ENCODE data around the gene EIF5. TPM values are rescaled to one million over a fixed set of nuclear protein-coding genes. Genes with fewer than 3 reads are reported as not detected.

The EIF5 gene
- polyA plus RNA-seq, 3 donors, result 162 to 191 (median 163) TPM

- Mint-ChIP-seq H3K27ac (peak overlapping the region in 1 of 7 donors; percentile 61), H3K27me3 (ENCODE audit: low read depth in 3 of 3) (no peaks in the 10 kb centered on the region), H3K4me1 (peaks cover 57% of the 10 kb centered on the region), H3K9me3 (no peaks in the 10 kb centered on the region), H3K4me3 (no peak overlapping the region), H3K36me3 (peaks cover 0 to 3% of the 10 kb centered on the region in 2 donors)
- Histone ChIP-seq H3K36me3 (replicated peaks in 1 of 2; ENCODE audit: control insufficient read depth in 1 of 2, insufficient read depth in 2 of 2, low read length in 2 of 2) (no peaks in the 10 kb centered on the region), H3K9me3 (replicated peaks in 1 of 2; ENCODE audit: control insufficient read depth in 1 of 2, insufficient read depth in 1 of 2, low read length in 2 of 2) (no peaks in the 10 kb centered on the region), H3K27me3 (ENCODE audit: control insufficient read depth in 2 of 2, insufficient read depth in 2 of 2, low read length in 2 of 2) (no peaks in the 10 kb centered on the region), H3K9ac (ENCODE audit: insufficient read depth, low read length, poor library complexity, severe bottlenecking) (no peak overlapping the region), H3K4me2 (replicated peaks; ENCODE audit: extremely low read depth, low read length, poor library complexity, severe bottlenecking) (no peak overlapping the region), H3K79me2 (ENCODE audit: insufficient read depth, low read length) (peaks cover 100% of the 10 kb centered on the region), H3K27ac (ENCODE audit: low read depth in 1 of 2, low read length in 2 of 2) (no peak overlapping the region), H2AFZ (ENCODE audit: insufficient read depth, low read depth, low read length, poor library complexity, severe bottlenecking) (no peak overlapping the region), H4K20me1 (ENCODE audit: insufficient read depth, low read length) (peaks cover 100% of the 10 kb centered on the region), H3K4me3 (replicated peaks in 1 of 3; ENCODE audit: low read depth in 2 of 3, low read length in 3 of 3) (no peak overlapping the region), H3K4me1 (ENCODE audit: control insufficient read depth in 1 of 2, insufficient read depth in 2 of 2, low read length in 2 of 2) (peaks cover 41 to 80% of the 10 kb centered on the region in 2 donors)
- intact Hi-C loops (cut with micrococcal nuclease), result no loop called here
- no peak for TF ChIP-seq CTCF (IDR thresholded peaks at IDR 0.05)
- no peak for DNase-seq
- WGBS (ENCODE audit: insufficient coverage), result 84% methylated on average over 3 of the region's 6 CpGs
These were observed 59.0 kb downstream of the EIF5 start for GRCh38 chr14:103393070-103393469.

GRCh38 chr14:103393676-103394626 is 59.9 kb downstream of the EIF5 start:
- peaks cover 100% of the 10 kb centered on the region for H4K20me1 ChIP-seq (ENCODE audit: insufficient read depth, low read length)
- H3K27me3 ChIP-seq (ENCODE audit: control insufficient read depth in 2 of 2, insufficient read depth in 2 of 2, low read length in 2 of 2), result no peaks in the 10 kb centered on the region
- no peaks in the 10 kb centered on the region for H3K36me3 ChIP-seq (replicated peaks in 1 of 2; ENCODE audit: control insufficient read depth in 1 of 2, insufficient read depth in 2 of 2, low read length in 2 of 2)
- H3K79me2 ChIP-seq (ENCODE audit: insufficient read depth, low read length), result peaks cover 100% of the 10 kb centered on the region
- no peaks in the 10 kb centered on the region for H3K9me3 Mint-ChIP-seq
- no peaks in the 10 kb centered on the region for H3K36me3 Mint-ChIP-seq
- H3K9ac ChIP-seq (ENCODE audit: insufficient read depth, low read length, poor library complexity, severe bottlenecking), result no peak overlapping the region
- no peak overlapping the region for H2AFZ ChIP-seq (ENCODE audit: insufficient read depth, low read depth, low read length, poor library complexity, severe bottlenecking)
- H3K4me2 ChIP-seq (replicated peaks; ENCODE audit: extremely low read depth, low read length, poor library complexity, severe bottlenecking), result peak overlapping the region; percentile 26
- TF ChIP-seq CTCF (IDR thresholded peaks at IDR 0.05), result peak; percentile 94
- H3K27me3 Mint-ChIP-seq (ENCODE audit: low read depth in 3 of 3), result no peaks in the 10 kb centered on the region
- peaks cover 39 to 80% of the 10 kb centered on the region in 2 donors for H3K4me1 ChIP-seq (ENCODE audit: control insufficient read depth in 1 of 2, insufficient read depth in 2 of 2, low read length in 2 of 2)
- H3K27ac Mint-ChIP-seq, result peak overlapping the region in 5 of 7 donors; percentile 23 to 73 (median 61)
- intact Hi-C loops (cut with micrococcal nuclease), result no loop called here
- H3K4me3 ChIP-seq (replicated peaks in 1 of 3; ENCODE audit: low read depth in 2 of 3, low read length in 3 of 3), result no peak overlapping the region
- no peak for DNase-seq
- peak overlapping the region in 1 of 2 donors; percentile 27 for H3K27ac ChIP-seq (ENCODE audit: low read depth in 1 of 2, low read length in 2 of 2)
- 80% methylated on average over 1 of the region's 9 CpGs for WGBS (ENCODE audit: insufficient coverage)
- no peaks in the 10 kb centered on the region for H3K9me3 ChIP-seq (replicated peaks in 1 of 2; ENCODE audit: control insufficient read depth in 1 of 2, insufficient read depth in 1 of 2, low read length in 2 of 2)
- no peak overlapping the region for H3K4me3 Mint-ChIP-seq
- peaks cover 58% of the 10 kb centered on the region for H3K4me1 Mint-ChIP-seq

Small RNAs within 50 kb of the gene (small RNA-seq; reads per million reads assigned to genes)
- gene SNORA28 (ENCODE audit: insufficient read length, low read depth), result 1,689 reads per million, percentile 99 among the genes with 10 or more reads in this experiment

Other genes starting within 250 kb of the EIF5 start
- under 1 TPM in 1 of 3 donors, not detected in 2; 0.17 TPM for gene EXOC3L4, start 239.5 kb upstream of the EIF5 start, polyA plus RNA-seq
- 1,000 to 10,000 TPM in 1 of 3 donors, 10 to 100 TPM in 2; 41.5 to 1,807 (median 50.8) TPM for gene TNFAIP2, start 210.8 kb upstream of the EIF5 start, polyA plus RNA-seq
- 100 to 1,000 TPM in 1 of 3 donors, 10 to 100 TPM in 2; 29.3 to 163 (median 44.7) TPM for gene MARK3, start 51.2 kb downstream of the EIF5 start, polyA plus RNA-seq
- gene CKB, start 188.6 kb downstream of the EIF5 start, polyA plus RNA-seq, result 10 to 100 TPM in 1 of 3 donors, 1 to 10 TPM in 1, under 1 TPM in 1; 0.76 to 12.5 (median 2.7) TPM
- 1 to 10 TPM; 2.7 to 7.1 (median 3.4) TPM for gene TRMT61A, start 195.0 kb downstream of the EIF5 start, polyA plus RNA-seq
- gene BAG5, start 228.4 kb downstream of the EIF5 start, polyA plus RNA-seq, result 10 to 100 TPM in 2 of 3 donors, 1 to 10 TPM in 1; 4.7 to 33.1 (median 30.1) TPM
- gene COA8, start 228.7 kb downstream of the EIF5 start, polyA plus RNA-seq, result 10 to 100 TPM; 13.2 to 58.1 (median 52.3) TPM

Data from CD14-positive monocyte (primary cell).